Gastroesophageal sphincter (tissue), 3 donors: ENCODE results near the gene LCE1F.

ENCODE experiments used
- CTCF ChIP-seq, 4 experiments: fragments of 200-600 bp in 2 of 4; fragments of 450-650 bp in 2 of 4; sonication (generic) in 1 of 4; IDR thresholded peaks; one replicate each; pipeline ENCODE4 v1.5.1; 2017 to 2019; ENCODE audit warnings: antibody characterized with exemption in 4 of 4, mild to moderate bottlenecking in 2 of 4, moderate library complexity in 2 of 4
- POLR2A ChIP-seq, 2 donors: fragments of 450-650 bp; IDR thresholded peaks; one replicate each; pipeline ENCODE4 v1.6.1; 2017; ENCODE audit warnings: antibody characterized with exemption in 2 of 2, mild to moderate bottlenecking in 2 of 2, moderate library complexity in 1 of 2

GRCh38 chr1:152739841-152740240 lies 35.1 kb upstream of the LCE1F start:
- TF ChIP-seq CTCF (IDR thresholded peaks at IDR 0.05), result no peak
- TF ChIP-seq POLR2A (IDR thresholded peaks at IDR 0.05), result no peak
